H1 (cell line): ENCODE measurements around the gene FHL2. TPM values are rescaled to one million over a fixed set of nuclear protein-coding genes. Genes with fewer than 3 reads are reported as not detected.

Experiments used
- CTCF ChIA-PET: fragments of 300-600 bp; sonication (Branson Sonifier 250); formaldehyde crosslinking; loops from one replicate; lab custom pipeline; 2021; ENCODE audit not compliant: partially characterized antibody; lab: Charles Lee
- POLR2A ChIA-PET: fragments of 300-600 bp; sonication (Branson Sonifier 250); formaldehyde crosslinking; loops from one replicate; lab custom pipeline; 2021; ENCODE audit warnings: inconsistent platforms; ENCODE audit not compliant: partially characterized antibody; lab: Charles Lee
- DNase-seq, 2 experiments: peaks; one replicate each; pipeline versions ENCODE4 v3.0.0 to v3.0.0-alpha.2; 2010 to 2022; ENCODE audit warnings: low spot score in 2 of 2, low read depth in 1 of 2, mixed read lengths in 1 of 2
- FAIRE-seq: peaks from 2 replicates; lab custom pipeline; 2011; peaks lifted over from hg19 to GRCh38; lab: Jason Lieb, UNC
- H2AFZ ChIP-seq: 2 replicates; pipeline ENCODE4 v1.8.1; 2012; ENCODE audit warnings: low read length, inconsistent platforms
- H2AK5ac ChIP-seq: 2 replicates; pipeline ENCODE4 v1.6.1; 2013; ENCODE audit warnings: low read depth, low read length
- H2BK120ac ChIP-seq: replicated peaks from 2 replicates; pipeline ENCODE3; 2013; ENCODE audit warnings: low read depth, low read length, inconsistent platforms
- H2BK12ac ChIP-seq: 2 replicates; pipeline ENCODE4 v1.6.1; 2013; ENCODE audit warnings: low read depth, low read length
- H2BK15ac ChIP-seq: 2 replicates; pipeline ENCODE4 v1.6.1; 2013; ENCODE audit warnings: low read length
- H2BK20ac ChIP-seq: 2 replicates; pipeline ENCODE4 v1.6.1; 2013; ENCODE audit warnings: low read length
- H2BK5ac ChIP-seq: 2 replicates; pipeline ENCODE4 v1.6.1; 2013; ENCODE audit warnings: low read depth, low read length
- H3K14ac ChIP-seq: 2 replicates; pipeline ENCODE4 v1.6.1; 2013; ENCODE audit warnings: inconsistent platforms; ENCODE audit not compliant: insufficient read length
- H3K18ac ChIP-seq: 2 replicates; pipeline ENCODE4 v1.6.1; 2013; ENCODE audit warnings: low read length; ENCODE audit errors: extremely low read depth
- H3K23ac ChIP-seq: 2 replicates; pipeline ENCODE4 v1.6.1; 2013; ENCODE audit warnings: inconsistent platforms; ENCODE audit not compliant: insufficient read length
- H3K23me2 ChIP-seq: 2 replicates; pipeline ENCODE4 v1.6.1; 2013; ENCODE audit warnings: low read depth, low read length
- H3K27ac ChIP-seq: 2 replicates; pipeline ENCODE4 v1.6.1; 2011; ENCODE audit warnings: low read depth, low read length, inconsistent platforms
- H3K27me3 ChIP-seq, 4 experiments: replicated peaks in 1 of 4; 1 replicate in 1 of 4; 2 replicates in 3 of 4; pipeline versions ENCODE4 v1.6.1 to v1.8.1; 2011 to 2013; ENCODE audit warnings: low read length in 3 of 4, mild to moderate bottlenecking in 3 of 4, inconsistent platforms in 2 of 4, mixed read lengths in 2 of 4, moderate library complexity in 1 of 4; ENCODE audit not compliant: control insufficient read depth in 3 of 4, insufficient read depth in 3 of 4; ENCODE audit errors: extremely low read depth in 1 of 4
- H3K36me3 ChIP-seq, 4 experiments: 2 replicates each; pipeline versions ENCODE4 v1.6.1 to v1.8.1; 2011 to 2013; ENCODE audit warnings: mild to moderate bottlenecking in 4 of 4, low read length in 3 of 4, moderate library complexity in 2 of 4, control low read depth in 1 of 4, inconsistent platforms in 1 of 4; ENCODE audit not compliant: insufficient read depth in 4 of 4, control insufficient read depth in 2 of 4
- H3K4ac ChIP-seq: replicated peaks from 2 replicates; pipeline ENCODE3; 2013; ENCODE audit warnings: low read length, low read depth, mixed read lengths, inconsistent platforms; ENCODE audit not compliant: insufficient read length
- H3K4me1 ChIP-seq, 4 experiments: replicated peaks in 1 of 4; 1 replicate in 1 of 4; 2 replicates in 3 of 4; pipeline versions ENCODE4 v1.6.1 to v1.8.1; 2011 to 2013; ENCODE audit warnings: low read length in 3 of 4, inconsistent platforms in 2 of 4, mixed read lengths in 1 of 4; ENCODE audit not compliant: insufficient read depth in 4 of 4, control insufficient read depth in 3 of 4
- H3K4me2 ChIP-seq, 2 experiments: 2 replicates each; pipeline versions ENCODE4 v1.6.1 to v1.8.1; 2011 to 2013; ENCODE audit warnings: low read depth in 2 of 2, low read length in 2 of 2, control low read depth in 1 of 2, inconsistent platforms in 1 of 2, mild to moderate bottlenecking in 1 of 2; ENCODE audit not compliant: insufficient read depth in 1 of 2
- H3K4me3 ChIP-seq, 4 experiments: fragments of 200-600, 300-600 bp in 1 of 4; sonication (generic), shearing (Covaris generic), sonication (Bioruptor Twin) in 1 of 4; 2 replicates each; pipeline versions ENCODE4 v1.5.1 to v1.8.1; 2011 to 2016; ENCODE audit warnings: low read length in 4 of 4, low read depth in 3 of 4, control low read depth in 2 of 4, inconsistent platforms in 2 of 4, mild to moderate bottlenecking in 2 of 4, mixed read lengths in 1 of 4, moderate library complexity in 1 of 4; ENCODE audit not compliant: insufficient read depth in 2 of 4; ENCODE audit errors: extremely low read depth in 1 of 4
- H3K56ac ChIP-seq: replicated peaks from 2 replicates; pipeline ENCODE3; 2013; ENCODE audit warnings: low read depth, mild to moderate bottlenecking, mixed read lengths, low read length, inconsistent platforms; ENCODE audit not compliant: insufficient read length
- H3K79me1 ChIP-seq: 2 replicates; pipeline ENCODE4 v1.6.1; 2013; ENCODE audit warnings: low read depth, low read length, control low read depth
- H3K79me2 ChIP-seq, 2 experiments: 2 replicates each; pipeline versions ENCODE4 v1.6.1 to v1.8.1; 2012 to 2013; ENCODE audit warnings: low read length in 2 of 2, mild to moderate bottlenecking in 2 of 2, inconsistent platforms in 1 of 2; ENCODE audit not compliant: insufficient read depth in 2 of 2, control insufficient read depth in 1 of 2
- H3K9ac ChIP-seq, 4 experiments: replicated peaks in 1 of 4; 1 replicate in 1 of 4; 2 replicates in 3 of 4; pipeline versions ENCODE4 v1.6.1 to v1.8.1; 2011 to 2013; ENCODE audit warnings: low read depth in 3 of 4, low read length in 3 of 4, control low read depth in 2 of 4, mild to moderate bottlenecking in 2 of 4, moderate library complexity in 2 of 4, inconsistent platforms in 1 of 4; ENCODE audit errors: extremely low read depth in 1 of 4
- H3K9me3 ChIP-seq, 2 experiments: 2 replicates each; pipeline versions ENCODE4 v1.6.1 to v1.8.1; 2012 to 2013; ENCODE audit warnings: mild to moderate bottlenecking in 2 of 2, moderate library complexity in 2 of 2, control low read depth in 1 of 2, inconsistent platforms in 1 of 2, low read depth in 1 of 2, low read length in 1 of 2, mixed read lengths in 1 of 2; ENCODE audit not compliant: insufficient read depth in 2 of 2
- H4K20me1 ChIP-seq, 2 experiments: replicated peaks in 1 of 2; 2 replicates each; pipeline versions ENCODE3 to v1.8.1; 2011 to 2013; ENCODE audit warnings: inconsistent platforms in 2 of 2, low read length in 2 of 2, mild to moderate bottlenecking in 1 of 2; ENCODE audit not compliant: insufficient read depth in 2 of 2, control insufficient read depth in 1 of 2
- H4K5ac ChIP-seq: 2 replicates; pipeline ENCODE4 v1.6.1; 2013; ENCODE audit warnings: low read length, low read depth, mixed read lengths, inconsistent platforms; ENCODE audit not compliant: insufficient read length
- H4K8ac ChIP-seq: 2 replicates; pipeline ENCODE4 v1.8.0; 2013; ENCODE audit warnings: mild to moderate bottlenecking, moderate library complexity, low read length, inconsistent platforms; ENCODE audit not compliant: insufficient read depth; ENCODE audit errors: extremely low read depth
- H4K91ac ChIP-seq: replicated peaks from 2 replicates; pipeline ENCODE3; 2013; ENCODE audit warnings: low read length, mixed read lengths, inconsistent platforms; ENCODE audit not compliant: insufficient read length
- BACH1 ChIP-seq: IDR thresholded peaks from 2 replicates; pipeline ENCODE4 v1.6.1; 2012; ENCODE audit warnings: low read length, improper control_type of control experiment
- POLR2AphosphoS5 ChIP-seq: IDR thresholded peaks from 2 replicates; pipeline ENCODE4 v1.6.1; 2011; ENCODE audit warnings: low read depth, low read length
- POU5F1 ChIP-seq: IDR thresholded peaks from 2 replicates; pipeline ENCODE4 v1.6.1; 2011; ENCODE audit warnings: low read depth, mild to moderate bottlenecking, low read length, moderate library complexity
- SAP30 ChIP-seq: fragments of 300-600 bp; sonication (generic); IDR thresholded peaks from 2 replicates; pipeline ENCODE4 v1.7.1; 2012; ENCODE audit warnings: low read length, moderate library complexity, mild to moderate bottlenecking, inconsistent platforms; ENCODE audit not compliant: insufficient read depth, insufficient replicate concordance
- ZNF274 ChIP-seq: IDR thresholded peaks from 2 replicates; pipeline ENCODE4 v1.7.0; 2012; ENCODE audit warnings: low read length, borderline replicate concordance; ENCODE audit errors: extremely low read depth
- WGBS, 2 experiments: shearing (Covaris generic) in 1 of 2; methylation state at CpG; one replicate each; pipeline versions ENCODE4 v1.1.6 to v1.1.7; 2013 to 2015; ENCODE audit warnings: low lambda C conversion rate in 2 of 2, mixed read lengths in 2 of 2, inconsistent platforms in 1 of 2, low coverage in 1 of 2, missing lambda C conversion rate in 1 of 2; ENCODE audit not compliant: insufficient replicate concordance in 2 of 2, insufficient coverage in 1 of 2, insufficient read length in 1 of 2; ENCODE audit errors: extremely low coverage in 1 of 2, missing lambda C conversion rate in 1 of 2; 5-methylcytosine and 5-hydroxymethylcytosine counted together
- polyA plus RNA-seq, 7 experiments: library from polyadenylated mRNA; depleted of rRNA in 3 of 7; stranded (reverse) in 5 of 7; unstranded in 2 of 7; fragments of >200 nt in 5 of 7; fragments of 200-250 nt in 2 of 7; gene quantifications; 1 replicate in 5 of 7; 2 replicates in 1 of 7; 4 replicates in 1 of 7; pipeline versions ENCODE4 v1.2.1 to v1.2.3, GENCODE V29; 2011 to 2013; ENCODE audit warnings: missing spikeins in 2 of 7, mixed read lengths in 2 of 7
- total RNA-seq: library from RNA; stranded (reverse); fragmentation: NEBNext Ultra II Directional; extraction: Animal tissue kit (Norgen Biotek cat#: 25700); gene quantifications from 2 replicates; pipeline ENCODE4 v1.2.1, GENCODE V29; 2021

Gene FHL2
- total and polyA plus RNA-seq, 2 of the 8 experiments (the other 6 are each of a cell fraction or from before 2014, with no cell fraction given) = 33.2 to 64.3 TPM

DNA sequence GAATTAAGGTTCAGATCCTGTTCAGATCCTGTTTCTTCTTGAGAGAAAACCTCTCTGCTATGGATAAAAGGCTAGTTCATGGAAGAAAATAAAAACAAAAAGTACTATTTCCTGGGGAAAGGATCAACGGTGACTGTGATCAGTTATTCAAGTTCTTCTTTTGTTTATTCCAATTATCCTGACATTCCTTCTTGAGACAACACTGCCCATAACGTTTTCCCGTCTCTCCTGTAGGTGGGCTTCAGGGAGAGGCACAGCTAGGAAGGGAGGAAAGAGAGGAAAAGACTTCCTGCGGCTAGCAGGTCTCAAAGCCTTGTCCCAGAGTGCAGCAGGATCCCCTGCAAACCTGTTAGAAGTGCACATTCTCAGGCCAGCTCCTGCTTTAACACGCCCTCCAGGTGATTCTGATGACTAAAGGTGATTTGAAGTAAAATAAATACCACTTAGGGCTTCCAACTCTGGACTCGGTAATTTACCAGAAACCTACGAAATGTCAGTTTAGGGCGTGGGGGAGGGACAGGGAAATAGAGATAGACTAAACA is 4.5 kb upstream of the FHL2 start:
- Histone ChIP-seq H4K20me1 (no peaks in the 10 kb centered on the region), H2AFZ (peak overlapping the region; percentile 73; the same call in 1 of the 2 replicates)

More for the DNA sequence above, 4.5 kb upstream of the FHL2 start:
- H3K23me2 ChIP-seq = peaks cover 4% of the 10 kb centered on the region; the same call in 1 of the 2 replicates
- no peak for FAIRE-seq
- H3K56ac ChIP-seq = no peak overlapping the region
- ChIA-PET CTCF (interaction anchor here (0.6 to 2.8 kb wide), 16 partner anchors 10 to 180 kb away, joined by 3 to 16 read pairs (median 3); no protein-coding TSS in a partner anchor), POLR2A (interaction anchor here (0.6 to 1.9 kb wide), 8 partner anchors 8 to 170 kb away, joined by 3 to 6 read pairs (median 3); partner anchors contain the start of gene TGFBRAP1)
- no peak overlapping the region for H3K4me3 ChIP-seq
- H4K8ac ChIP-seq = no peak overlapping the region
- H4K5ac ChIP-seq = no peak overlapping the region
- H2BK15ac ChIP-seq = no peak overlapping the region
- H2BK20ac ChIP-seq = no peak overlapping the region
- H3K27ac ChIP-seq = no peak overlapping the region
- no peaks in the 10 kb centered on the region for H3K36me3 ChIP-seq
- H3K14ac ChIP-seq = no peak overlapping the region
- no peak overlapping the region for H4K91ac ChIP-seq
- peaks cover 7 to 17% (median 13%) of the 10 kb centered on the region in 4 experiments for H3K27me3 ChIP-seq
- H3K9ac ChIP-seq = no peak overlapping the region
- H2BK5ac ChIP-seq = no peak overlapping the region
- peaks cover 0 to 6% (median 2%) of the 10 kb centered on the region in 4 experiments; a peak in 5 of 7 replicates for H3K4me1 ChIP-seq
- H3K4ac ChIP-seq = no peak overlapping the region
- WGBS, 2 experiments = 67% methylated on average over 8 of the region's 8 CpGs; no CpG with 5 or more reads in 1 of the 2 experiments
- no peak for DNase-seq
- TF ChIP-seq POU5F1 (no peak), SAP30 (no peak), ZNF274 (no peak), POLR2AphosphoS5 (no peak), BACH1 (no peak)
- no peak overlapping the region for H2AK5ac ChIP-seq
- H2BK120ac ChIP-seq = no peak overlapping the region
- no peak overlapping the region for H3K18ac ChIP-seq
- no peaks in the 10 kb centered on the region for H3K79me2 ChIP-seq
- H3K4me2 ChIP-seq = no peak overlapping the region
- no peaks in the 10 kb centered on the region for H3K79me1 ChIP-seq
- peaks cover 5 to 6% of the 10 kb centered on the region in 2 experiments; a peak in 1 of 4 replicates for H3K9me3 ChIP-seq
- H3K23ac ChIP-seq = no peak overlapping the region
- H2BK12ac ChIP-seq = no peak overlapping the region
